UCSD-AML1 (cell line): ENCODE data around the gene ARNT2.

Experiments
- DNase-seq: peaks from one replicate; lab custom pipeline; 2025; ENCODE audit not compliant: unreplicated experiment; lab: John Stamatoyannopoulos, UW

Gene ARNT2

DNA sequence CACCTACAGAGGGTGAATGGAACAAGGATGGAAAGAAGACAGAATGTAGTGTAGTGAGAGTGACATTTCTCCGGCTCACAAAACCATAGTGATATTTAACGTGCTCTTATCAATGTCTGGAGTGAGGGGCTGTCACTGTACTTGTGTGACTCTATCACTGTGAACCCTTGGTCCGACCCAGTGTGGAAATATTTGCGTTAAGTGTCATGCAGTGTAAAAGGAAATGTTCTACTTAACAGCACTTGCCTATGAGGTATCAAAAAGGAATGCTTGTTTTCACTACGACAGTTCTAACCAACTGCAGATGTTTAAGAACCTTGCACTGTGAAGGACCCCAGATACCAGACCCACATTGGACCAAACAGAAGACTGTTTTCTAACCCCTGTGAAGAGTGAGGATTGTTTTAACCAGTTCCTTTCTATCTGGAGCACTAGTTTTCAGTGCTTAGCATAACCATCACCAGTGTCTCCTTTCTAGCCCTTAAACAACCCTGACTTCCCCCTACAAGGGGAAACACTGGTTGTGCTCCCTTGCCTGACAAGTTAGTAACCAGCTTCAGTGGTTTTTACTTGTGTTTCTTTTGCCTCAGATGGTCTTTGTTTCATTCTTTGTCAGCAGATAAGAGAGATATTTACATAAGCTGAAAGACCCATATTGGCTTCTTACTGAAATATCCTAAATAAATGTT lies 146.2 kb downstream of the ARNT2 start:
- DNase-seq, result no peak

- DNase-seq, result no peak
Measured at GRCh38 chr15:80550908-80551260, 146.7 kb downstream of the ARNT2 start.

GRCh38 chr15:80551348-80551747 lies 147.2 kb downstream of the ARNT2 start:
- DNase-seq, result no peak

DNA sequence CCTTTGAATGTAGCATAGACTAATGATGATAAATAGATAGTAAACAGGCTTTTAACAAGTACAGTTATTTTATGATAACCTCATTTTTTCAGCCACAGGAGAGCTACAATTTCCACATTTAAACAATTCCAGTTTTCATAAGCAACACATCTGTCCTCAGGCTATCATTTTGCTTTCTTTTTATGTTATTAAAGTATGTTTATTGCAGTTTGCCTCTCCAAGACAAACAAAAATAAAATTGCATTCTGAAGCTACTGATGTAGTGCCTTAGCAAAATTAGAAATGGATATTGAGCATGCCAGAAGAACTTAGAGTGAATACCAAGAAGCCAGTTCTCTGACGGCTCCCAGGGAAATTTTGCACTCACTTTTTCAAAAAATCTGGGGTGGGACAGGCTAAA lies 150.4 kb downstream of the ARNT2 start:
- DNase-seq, result no peak

- no peak for DNase-seq
Measured at GRCh38 chr15:80556694-80557367, 152.6 kb downstream of the ARNT2 start.

DNA sequence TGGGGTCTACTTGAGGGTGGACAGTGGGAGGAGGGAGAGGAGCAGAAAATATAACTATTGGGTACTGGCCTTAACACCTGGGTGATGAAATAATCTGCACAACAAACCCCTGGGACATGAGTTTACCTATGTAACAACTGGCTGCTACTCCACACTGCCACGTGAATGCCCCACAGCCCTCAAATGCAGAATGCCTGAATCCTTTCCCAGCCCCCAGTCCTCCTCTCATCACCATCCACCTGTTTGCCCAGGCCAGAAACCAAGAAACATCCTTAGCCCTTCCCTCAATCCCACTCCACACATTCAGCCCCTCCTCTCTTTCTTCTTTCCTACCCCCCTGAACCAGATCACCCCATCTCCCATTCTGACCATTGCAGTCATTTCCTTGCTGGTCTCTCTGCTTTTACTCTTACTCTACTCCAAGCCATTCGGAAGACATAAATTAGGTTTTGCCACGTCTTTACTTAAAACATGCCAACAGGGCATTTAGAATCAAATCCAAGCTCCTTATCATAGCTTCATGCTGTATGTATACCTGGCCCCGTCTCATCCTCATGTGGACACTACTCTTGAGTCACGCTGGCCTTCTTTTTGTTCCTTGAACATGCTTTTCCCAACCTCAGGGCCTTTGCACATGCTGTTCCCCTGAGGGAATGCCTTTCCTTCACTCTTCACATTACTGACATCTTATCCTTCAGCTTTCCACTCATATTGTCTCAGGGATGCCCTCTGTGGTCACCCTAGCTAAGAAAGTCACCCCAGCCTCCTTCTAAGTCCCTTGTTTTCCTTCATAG lies 153.5 kb downstream of the ARNT2 start:
- DNase-seq, result no peak

DNA sequence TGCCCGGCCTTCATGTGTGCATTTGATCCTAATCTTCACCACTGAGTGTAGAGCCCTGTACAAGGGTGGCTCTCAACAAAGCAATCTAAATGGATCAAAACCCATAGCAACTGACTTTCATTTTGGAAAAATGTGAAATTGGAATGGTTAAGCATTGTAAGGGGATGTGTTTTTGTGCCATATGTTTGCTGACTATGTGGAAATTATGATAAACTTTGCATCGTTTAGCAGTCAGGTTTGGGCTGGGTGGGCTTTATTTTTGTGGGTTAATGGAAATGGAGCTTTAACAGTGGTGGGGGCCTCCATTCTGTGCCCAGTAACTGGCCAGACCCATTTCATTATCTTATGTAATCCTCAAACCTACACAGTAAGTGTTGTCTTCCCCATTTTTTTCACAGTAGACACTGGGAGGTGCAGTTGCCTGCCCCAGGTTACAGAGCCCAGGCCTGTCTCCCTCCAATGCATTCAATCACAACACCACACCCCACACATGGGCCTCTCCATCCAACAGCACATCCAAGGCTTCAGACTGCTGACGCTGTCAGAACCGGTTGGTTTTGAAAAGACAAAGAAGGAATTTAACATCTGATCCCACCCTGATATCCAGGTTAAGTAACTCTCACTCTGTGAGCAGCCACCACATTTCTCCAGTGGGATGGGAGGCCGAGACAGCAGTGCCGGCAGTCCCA lies 154.6 kb downstream of the ARNT2 start:
- no peak for DNase-seq

DNA sequence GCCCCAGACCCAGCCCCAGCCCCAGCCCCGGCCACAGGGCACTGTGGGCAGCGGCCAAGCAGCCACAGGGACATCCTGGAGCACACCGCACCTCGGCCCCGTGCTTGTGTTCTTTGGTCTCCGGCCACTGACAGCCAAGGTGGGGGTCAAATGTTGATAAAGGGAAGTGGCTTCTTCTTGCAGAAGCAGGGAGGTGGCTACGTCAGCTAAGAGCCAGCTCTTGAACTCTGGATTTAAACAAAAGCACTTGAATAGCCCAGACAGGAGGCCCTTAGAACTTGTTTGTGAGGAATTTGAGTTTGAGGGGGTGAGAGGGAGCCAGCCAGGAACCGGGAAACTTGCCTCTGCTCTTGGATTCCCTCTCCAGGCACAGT lies 155.1 kb downstream of the ARNT2 start:
- DNase-seq, result no peak

GRCh38 chr15:80559761-80560160 lies 155.6 kb downstream of the ARNT2 start:
- DNase-seq, result no peak

DNA sequence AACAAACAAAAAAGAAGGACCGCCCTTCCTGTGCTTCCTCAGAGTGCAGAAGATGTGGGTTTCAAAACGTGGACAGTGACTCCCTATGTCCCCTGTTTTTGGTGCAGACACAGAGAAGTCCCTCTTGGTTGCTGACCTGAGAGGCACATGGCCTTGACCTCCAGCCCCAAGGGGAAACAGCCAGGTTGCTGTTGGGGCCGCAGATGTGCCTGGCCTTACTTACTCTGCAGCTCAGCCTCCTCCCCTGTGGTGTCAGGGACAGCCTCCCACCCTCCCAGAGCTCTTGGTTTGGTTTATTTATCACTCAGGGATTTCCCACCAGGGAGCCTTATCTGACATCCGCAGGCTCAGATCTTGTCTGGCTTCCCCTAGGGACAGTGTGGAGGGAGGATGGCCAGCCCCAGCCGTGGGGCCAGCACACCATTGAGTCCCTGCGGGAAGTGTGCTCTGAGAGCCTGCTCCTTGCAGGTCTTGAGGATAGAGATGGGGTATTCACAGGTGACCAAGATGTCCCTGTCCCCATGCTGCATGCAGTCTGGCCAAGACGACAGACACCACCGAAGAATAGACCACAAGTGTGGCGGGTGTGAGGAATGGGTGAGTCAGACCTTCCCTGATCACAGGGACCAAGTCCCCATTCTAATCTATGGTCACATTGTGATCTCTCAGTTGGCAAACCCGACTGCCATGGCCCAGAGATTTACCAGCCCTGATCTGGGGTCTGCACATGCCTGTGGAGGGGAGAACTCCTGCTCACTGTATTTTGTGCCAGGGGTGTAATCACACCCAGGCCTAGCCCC lies 156.6 kb downstream of the ARNT2 start:
- no peak for DNase-seq

GRCh38 chr15:80561500-80561899 lies 157.3 kb downstream of the ARNT2 start:
- no peak for DNase-seq

GRCh38 chr15:80562033-80562432 lies 157.9 kb downstream of the ARNT2 start:
- no peak for DNase-seq

DNA sequence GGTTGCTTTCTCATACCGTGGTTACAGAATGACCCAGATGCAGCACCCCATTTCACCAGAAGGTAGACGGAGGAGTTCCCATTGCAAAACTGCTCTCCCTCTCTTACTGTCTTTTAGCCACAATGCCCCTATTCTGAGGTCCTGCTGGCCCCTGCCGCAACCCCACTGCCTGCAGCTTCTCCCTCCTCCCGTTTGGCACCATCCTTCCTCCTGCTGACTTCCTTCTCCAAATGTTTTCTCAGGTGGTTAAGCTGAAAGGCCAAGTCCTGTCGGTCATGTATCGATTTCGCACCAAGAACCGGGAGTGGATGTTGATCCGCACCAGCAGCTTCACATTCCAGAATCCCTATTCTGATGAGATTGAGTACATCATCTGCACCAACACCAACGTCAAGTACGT lies 158.7 kb downstream of the ARNT2 start:
- DNase-seq, result no peak

- DNase-seq, result no peak
Measured at GRCh38 chr15:80563372-80563997, 159.3 kb downstream of the ARNT2 start.

- no peak for DNase-seq
Measured at GRCh38 chr15:80564056-80564455, 159.9 kb downstream of the ARNT2 start.

- no peak for DNase-seq
Measured at GRCh38 chr15:80565398-80565797, 161.2 kb downstream of the ARNT2 start.

DNA sequence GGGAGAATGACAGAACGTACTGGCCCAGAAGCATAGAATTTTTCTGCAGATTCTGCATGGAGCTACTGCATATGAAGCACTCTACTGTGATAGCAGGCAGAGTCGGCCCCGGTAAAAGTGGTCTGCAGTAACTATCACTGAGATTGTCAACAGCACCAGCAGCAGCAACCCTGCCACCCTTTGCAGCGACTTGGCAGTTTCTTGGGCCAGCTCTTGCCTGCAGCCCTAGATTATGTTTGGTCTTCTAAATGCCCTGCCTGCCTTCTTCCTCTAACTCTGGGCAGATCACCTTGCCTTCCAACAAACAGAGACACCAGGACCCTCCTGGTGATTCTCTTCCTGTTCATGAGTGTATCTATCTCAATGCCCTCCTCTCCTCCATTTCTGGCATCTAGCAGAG lies 161.8 kb downstream of the ARNT2 start:
- no peak for DNase-seq

- peak; percentile 35 for DNase-seq
Measured at GRCh38 chr15:80567721-80568157, 163.6 kb downstream of the ARNT2 start.

DNA sequence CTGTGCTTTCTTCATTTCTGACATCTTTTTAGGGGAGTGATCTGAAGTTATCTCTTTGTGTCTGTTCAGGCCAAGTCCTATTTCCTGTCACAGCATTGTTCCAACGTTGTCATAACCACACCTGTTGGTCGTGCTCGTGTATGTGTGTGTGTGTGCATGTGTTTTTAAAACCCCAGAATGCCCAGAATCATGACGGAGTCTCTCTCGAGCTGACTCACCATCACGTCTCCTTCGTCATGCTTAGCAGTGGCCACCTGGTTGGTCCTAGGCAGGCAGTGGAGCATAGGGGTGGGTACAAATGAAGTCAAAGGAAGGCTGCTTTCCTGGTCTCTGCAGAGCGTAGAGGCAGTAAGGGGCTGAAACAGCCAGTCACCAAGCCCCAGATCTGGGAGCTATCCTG lies 164.1 kb downstream of the ARNT2 start:
- no peak for DNase-seq

DNA sequence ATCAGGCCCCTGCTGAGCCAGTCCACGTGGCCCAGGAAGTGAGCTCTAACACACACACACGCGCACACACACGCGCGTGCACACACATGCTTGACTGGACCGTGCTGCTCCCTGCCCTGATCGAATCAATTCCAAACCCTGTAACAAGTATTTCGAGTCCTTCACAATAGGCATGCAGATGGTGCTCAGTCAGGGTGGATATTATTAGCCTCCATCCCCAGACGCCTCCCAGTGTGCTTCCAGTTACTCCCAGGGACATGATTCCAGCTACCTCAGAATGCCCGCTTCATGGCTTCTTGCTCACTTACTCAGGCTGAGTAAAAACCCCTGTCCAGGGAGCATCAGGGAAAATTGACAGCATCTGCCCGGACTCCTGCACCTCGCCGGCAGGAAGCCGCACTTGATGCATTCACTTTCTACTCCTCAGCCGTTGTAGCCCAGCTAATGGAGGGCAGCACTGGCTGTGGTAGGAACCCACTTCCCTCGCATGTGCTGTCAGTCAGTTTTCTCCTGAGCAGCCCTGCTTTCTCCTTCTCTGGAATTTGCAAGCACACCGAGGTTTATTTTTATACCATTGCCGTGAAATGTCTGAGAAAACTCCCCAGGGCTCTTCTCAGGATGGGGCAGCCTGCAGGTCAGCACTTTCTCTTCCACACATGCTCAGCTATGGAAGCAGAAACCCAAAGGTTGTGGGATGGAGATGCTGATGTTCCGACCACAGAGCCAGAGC lies 164.9 kb downstream of the ARNT2 start:
- DNase-seq, result peak; percentile 31
